Skeletal muscle tissue (tissue), 4 donors: ENCODE data around the gene TGFBR3. TPM values are rescaled to one million over a fixed set of nuclear protein-coding genes. Genes with fewer than 3 reads are reported as not detected.

Source experiments
- H3K27ac ChIP-seq: one replicate; pipeline ENCODE4 v1.7.0; 2013; ENCODE audit warnings: mild to moderate bottlenecking, low read depth, low read length, inconsistent platforms
- H3K27me3 ChIP-seq, 3 donors: one replicate each; pipeline ENCODE4 v1.7.0; 2013; ENCODE audit warnings: low read length in 3 of 3; ENCODE audit not compliant: control insufficient read depth in 3 of 3, insufficient read depth in 3 of 3
- H3K36me3 ChIP-seq, 3 donors: one replicate each; pipeline ENCODE4 v1.7.0; 2013; ENCODE audit warnings: low read length in 3 of 3; ENCODE audit not compliant: control insufficient read depth in 3 of 3, insufficient read depth in 3 of 3
- H3K4me1 ChIP-seq, 3 donors: one replicate each; pipeline ENCODE4 v1.7.0; 2013; ENCODE audit warnings: low read length in 3 of 3, mild to moderate bottlenecking in 3 of 3; ENCODE audit not compliant: control insufficient read depth in 3 of 3, insufficient read depth in 3 of 3
- H3K4me3 ChIP-seq, 3 donors: one replicate each; pipeline ENCODE4 v1.7.0; 2013; ENCODE audit warnings: low read length in 3 of 3
- H3K9ac ChIP-seq, 3 donors: one replicate each; pipeline ENCODE4 v1.7.0; 2013; ENCODE audit warnings: low read length in 3 of 3, mild to moderate bottlenecking in 3 of 3, moderate library complexity in 2 of 3, low read depth in 1 of 3
- H3K9me3 ChIP-seq, 3 donors: one replicate each; pipeline ENCODE4 v1.7.0; 2013; ENCODE audit warnings: low read length in 3 of 3; ENCODE audit not compliant: control insufficient read depth in 3 of 3
- total RNA-seq: library from RNA; depleted of rRNA; stranded (reverse); fragments of >200 nt; gene quantifications from one replicate; pipeline ENCODE4 v1.2.3, GENCODE V29; 2014
- donor health status: Osteomylitis.

TGFBR3 gene
- total RNA-seq, 1 donor from 2014 or later = 54.3 TPM

- Histone ChIP-seq H3K27ac (peak overlapping the region; percentile 56), H3K9ac (no peak overlapping the region), H3K36me3 (peaks cover 4 to 30% (median 5%) of the 10 kb centered on the region in 3 donors), H3K4me3 (no peak overlapping the region), H3K27me3 (no peaks in the 10 kb centered on the region), H3K9me3 (no peaks in the 10 kb centered on the region), H3K4me1 (peaks cover 3 to 15% (median 13%) of the 10 kb centered on the region in 3 donors)
These were observed 172.7 kb downstream of the TGFBR3 start for GRCh38 chr1:91712981-91713841.

GRCh38 chr1:91712393-91712792 lies 173.6 kb downstream of the TGFBR3 start:
- Histone ChIP-seq H3K36me3 (peaks cover 9 to 38% (median 11%) of the 10 kb centered on the region in 3 donors), H3K9me3 (no peaks in the 10 kb centered on the region), H3K27ac (peak overlapping the region; percentile 56), H3K4me1 (peaks cover 7 to 15% (median 13%) of the 10 kb centered on the region in 3 donors), H3K9ac (no peak overlapping the region), H3K27me3 (no peaks in the 10 kb centered on the region), H3K4me3 (no peak overlapping the region)

- H3K4me3 ChIP-seq = no peak overlapping the region
- no peak overlapping the region for H3K27ac ChIP-seq
- peaks cover 11 to 43% (median 11%) of the 10 kb centered on the region in 3 donors for H3K36me3 ChIP-seq
- peaks cover 9 to 15% (median 13%) of the 10 kb centered on the region in 3 donors for H3K4me1 ChIP-seq
- no peaks in the 10 kb centered on the region for H3K9me3 ChIP-seq
- no peaks in the 10 kb centered on the region for H3K27me3 ChIP-seq
- H3K9ac ChIP-seq = no peak overlapping the region
These were observed 174.3 kb downstream of the TGFBR3 start for GRCh38 chr1:91711504-91712247.

- Histone ChIP-seq H3K9me3 (no peaks in the 10 kb centered on the region), H3K27ac (no peak overlapping the region), H3K4me3 (no peak overlapping the region), H3K9ac (no peak overlapping the region), H3K36me3 (peaks cover 11 to 42% (median 14%) of the 10 kb centered on the region in 3 donors), H3K4me1 (peaks cover 9 to 15% (median 13%) of the 10 kb centered on the region in 3 donors), H3K27me3 (no peaks in the 10 kb centered on the region)
These were observed 175.7 kb downstream of the TGFBR3 start for GRCh38 chr1:91710261-91710660.

- Histone ChIP-seq H3K4me3 (no peak overlapping the region), H3K27ac (no peak overlapping the region), H3K9ac (no peak overlapping the region), H3K9me3 (no peaks in the 10 kb centered on the region), H3K27me3 (no peaks in the 10 kb centered on the region), H3K36me3 (peaks cover 11 to 39% (median 14%) of the 10 kb centered on the region in 3 donors), H3K4me1 (peaks cover 9 to 15% (median 13%) of the 10 kb centered on the region in 3 donors)
These were observed 177.3 kb downstream of the TGFBR3 start for GRCh38 chr1:91708691-91709090.

- H3K4me3 ChIP-seq = no peak overlapping the region
- no peak overlapping the region for H3K9ac ChIP-seq
- no peaks in the 10 kb centered on the region for H3K9me3 ChIP-seq
- H3K27ac ChIP-seq = peak overlapping the region; percentile 73
- H3K36me3 ChIP-seq = peaks cover 11 to 39% (median 14%) of the 10 kb centered on the region in 3 donors
- peaks cover 5 to 8% (median 7%) of the 10 kb centered on the region in 3 donors for H3K4me1 ChIP-seq
- no peaks in the 10 kb centered on the region for H3K27me3 ChIP-seq
These were observed 178.1 kb downstream of the TGFBR3 start for GRCh38 chr1:91707890-91708218.

- no peaks in the 10 kb centered on the region for H3K27me3 ChIP-seq
- H3K27ac ChIP-seq = peak overlapping the region; percentile 73
- H3K9me3 ChIP-seq = no peaks in the 10 kb centered on the region
- no peak overlapping the region for H3K9ac ChIP-seq
- no peak overlapping the region for H3K4me3 ChIP-seq
- H3K4me1 ChIP-seq = peaks cover 3 to 6% (median 3%) of the 10 kb centered on the region in 3 donors
- H3K36me3 ChIP-seq = peaks cover 11 to 38% (median 14%) of the 10 kb centered on the region in 3 donors
These were observed 178.6 kb downstream of the TGFBR3 start for GRCh38 chr1:91707114-91707889.

- Histone ChIP-seq H3K36me3 (peaks cover 11 to 30% (median 14%) of the 10 kb centered on the region in 3 donors), H3K27me3 (no peaks in the 10 kb centered on the region), H3K9me3 (no peaks in the 10 kb centered on the region), H3K9ac (no peak overlapping the region), H3K4me3 (no peak overlapping the region), H3K4me1 (peaks cover 0 to 6% (median 4%) of the 10 kb centered on the region in 3 donors), H3K27ac (no peak overlapping the region)
These were observed 179.6 kb downstream of the TGFBR3 start for GRCh38 chr1:91706140-91706957.

- Histone ChIP-seq H3K4me3 (no peak overlapping the region), H3K27ac (no peak overlapping the region), H3K9me3 (no peaks in the 10 kb centered on the region), H3K36me3 (peaks cover 11 to 20% (median 14%) of the 10 kb centered on the region in 3 donors), H3K4me1 (peaks cover 0 to 6% (median 4%) of the 10 kb centered on the region in 3 donors), H3K9ac (no peak overlapping the region), H3K27me3 (no peaks in the 10 kb centered on the region)
These were observed 181.2 kb downstream of the TGFBR3 start for GRCh38 chr1:91704746-91705145.
